Erythroblast (primary cell): Measurements from ENCODE around the gene GPR153.

Experiments used
- DNase-seq, 2 experiments: peaks; one replicate each; lab custom pipeline; 2025; lab: John Stamatoyannopoulos, UW
- GATA1 ChIP-seq: IDR thresholded peaks from 2 replicates; pipeline ENCODE4 v1.6.1; 2011; ENCODE audit warnings: low read depth, mild to moderate bottlenecking, control low read depth, low read length, moderate library complexity
- POLR2A ChIP-seq: IDR thresholded peaks from 2 replicates; pipeline ENCODE4 v1.6.1; 2011; ENCODE audit warnings: mild to moderate bottlenecking, low read length

The GPR153 gene

GRCh38 chr1:6244401-6245049, 16.4 kb downstream of the GPR153 start:
- DNase-seq = no peak
- TF ChIP-seq GATA1 = no peak
- no peak for TF ChIP-seq POLR2A

GRCh38 chr1:6243993-6244392, 16.9 kb downstream of the GPR153 start, which contains the start of gene HES3:
HES3 (plus strand) TSS chr1:6244179; CDS start chr1:6244366, 187 bp downstream.
- no peak for DNase-seq
- no peak for TF ChIP-seq GATA1
- TF ChIP-seq POLR2A = no peak

GRCh38 chr1:6243053-6243834, 17.7 kb downstream of the GPR153 start:
- DNase-seq = no peak
- no peak for TF ChIP-seq POLR2A
- no peak for TF ChIP-seq GATA1

DNA sequence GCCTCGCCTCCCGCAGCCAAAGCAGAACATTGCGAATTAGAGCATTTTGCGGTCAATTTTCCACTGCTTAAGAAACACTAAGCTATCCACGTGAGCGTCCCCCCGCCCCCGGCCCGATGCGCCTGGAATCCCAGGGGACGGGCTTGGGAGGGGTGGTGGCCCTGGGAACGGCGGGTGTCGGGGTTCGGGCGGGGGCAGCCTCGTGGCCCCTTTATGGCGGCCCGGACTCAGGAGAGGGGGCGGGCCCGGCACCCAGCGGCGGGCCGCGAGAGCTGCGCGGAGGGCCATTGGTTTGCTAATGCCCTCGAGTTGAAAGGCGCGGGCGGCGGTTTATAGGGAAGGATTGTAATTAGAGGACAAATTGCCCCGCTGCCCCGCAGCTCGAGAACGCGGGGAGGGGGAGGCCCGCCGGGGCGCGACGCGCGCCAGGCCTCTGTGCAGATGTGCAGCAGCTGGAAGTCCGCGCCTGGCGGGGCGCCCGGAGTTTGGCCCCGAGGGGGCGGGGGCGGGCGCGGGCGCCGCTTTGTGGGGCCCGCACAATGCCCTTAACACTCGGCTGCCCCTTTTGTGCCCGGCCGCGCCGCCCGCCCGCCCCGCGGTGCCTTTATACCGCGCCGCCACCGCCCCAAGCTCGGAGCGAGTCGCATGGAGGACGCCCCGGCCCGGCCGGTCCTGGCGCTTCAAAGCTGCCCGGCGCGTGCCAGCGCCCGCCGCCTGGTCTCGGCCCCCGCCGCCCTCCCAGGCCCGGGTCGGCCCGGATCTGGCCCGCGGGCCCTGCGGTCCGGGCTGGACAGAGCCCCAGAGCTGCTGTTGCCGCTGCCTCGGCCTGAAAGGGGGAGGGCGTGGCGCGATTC, 18.8 kb downstream of the GPR153 start:
- DNase-seq = no peak
- TF ChIP-seq GATA1 (no peak), POLR2A (no peak)

DNA sequence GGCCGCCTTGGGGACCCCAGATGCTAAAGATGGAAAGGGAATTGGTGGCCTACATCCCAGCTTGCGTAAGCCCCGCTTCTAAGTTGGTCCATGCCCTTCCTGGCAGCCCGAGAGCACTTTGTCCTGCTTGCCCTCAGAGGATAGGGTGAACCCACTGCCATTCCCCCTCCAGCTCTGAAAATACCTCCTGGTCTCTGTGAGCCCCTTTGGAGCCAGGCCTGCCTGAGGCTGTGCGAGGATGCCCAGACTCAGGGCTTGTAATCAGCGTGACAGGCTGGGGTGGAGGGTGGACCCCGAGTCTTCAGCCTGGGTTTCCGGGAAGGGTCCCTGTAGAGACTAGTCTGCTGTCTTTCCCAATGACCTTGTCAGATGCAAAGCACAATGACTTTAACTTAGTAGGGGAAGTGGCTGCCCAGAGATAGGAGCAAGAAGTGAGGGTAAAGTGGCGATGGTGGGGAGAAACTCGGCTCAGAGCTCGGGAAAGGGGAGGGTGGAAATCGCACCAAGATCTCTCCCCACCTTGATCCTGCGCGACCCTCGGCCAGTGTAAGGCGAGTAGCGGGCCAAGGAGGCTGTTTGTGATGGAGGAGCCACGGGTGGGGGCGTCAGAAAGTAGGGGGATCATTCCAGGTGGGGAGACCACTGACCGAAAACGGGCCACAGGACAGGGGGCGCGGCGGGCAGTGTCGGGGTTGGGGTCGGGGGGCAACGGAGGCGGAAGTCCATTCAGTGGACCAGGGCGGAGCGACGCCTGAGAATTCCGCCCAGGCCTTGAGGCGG, 19.6 kb downstream of the GPR153 start:
- TF ChIP-seq GATA1 = no peak
- no peak for TF ChIP-seq POLR2A
- no peak for DNase-seq

DNA sequence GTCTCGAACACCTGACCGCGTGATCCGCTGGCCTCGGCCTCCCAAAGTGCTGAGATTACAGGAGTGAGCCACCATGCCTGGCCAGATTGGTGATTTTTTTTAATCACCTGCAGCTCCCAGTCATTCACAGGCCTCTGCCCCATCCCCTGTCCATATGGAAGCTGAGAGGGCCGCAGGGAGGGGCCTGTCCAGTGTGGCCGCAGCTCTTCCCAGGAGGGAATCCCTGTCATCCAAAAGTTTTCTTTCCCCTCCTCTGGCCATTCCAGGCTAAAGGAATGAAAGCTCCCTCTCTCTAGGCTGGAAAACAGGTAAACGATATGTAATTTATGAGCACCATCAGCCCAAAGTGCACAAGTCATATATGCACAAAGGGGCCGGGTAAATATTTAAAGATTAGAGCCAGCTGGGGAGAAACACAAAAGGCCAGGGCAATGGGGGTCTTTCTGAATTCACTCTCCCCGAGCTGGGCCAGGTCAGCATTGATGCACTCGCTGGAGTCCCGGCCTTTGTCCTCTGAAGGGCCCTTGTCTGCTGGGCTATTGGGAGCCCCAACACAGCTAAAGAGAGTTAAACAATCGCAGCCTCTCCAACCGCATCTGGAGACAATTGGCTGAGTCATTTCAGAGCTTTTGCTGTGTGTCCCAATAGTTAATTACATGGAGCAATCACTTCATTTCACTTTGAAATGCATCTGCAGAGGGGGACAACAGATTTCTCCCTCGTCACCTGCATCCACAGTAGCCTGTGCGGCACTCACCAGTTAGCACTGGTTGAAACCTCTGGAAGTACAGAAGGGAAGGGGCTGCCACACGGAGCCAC, 20.7 kb downstream of the GPR153 start:
- DNase-seq = no peak
- TF ChIP-seq GATA1 = no peak
- no peak for TF ChIP-seq POLR2A

- no peak for DNase-seq
- TF ChIP-seq POLR2A = no peak
- TF ChIP-seq GATA1 = no peak
These were observed 21.6 kb downstream of the GPR153 start for GRCh38 chr1:6239213-6239752.

DNA sequence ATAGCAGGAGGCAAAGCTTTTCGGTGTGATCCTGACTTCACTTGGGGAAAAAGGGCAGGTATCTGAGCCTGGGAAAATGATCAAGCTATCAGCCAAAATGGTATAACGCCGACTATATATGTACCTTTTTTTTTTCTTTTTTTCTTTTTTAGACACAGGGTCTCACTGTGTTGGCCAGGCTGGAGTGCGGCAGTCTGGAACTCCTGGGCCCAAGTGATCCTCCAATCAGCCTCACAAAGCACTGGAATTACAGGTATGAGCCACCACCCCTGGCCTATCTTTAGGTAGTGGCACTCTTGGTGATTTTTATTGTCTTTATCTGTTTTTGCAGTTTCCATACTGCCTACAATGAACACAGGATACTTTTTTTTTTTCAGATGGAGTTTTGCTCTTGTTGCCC, 23.8 kb downstream of the GPR153 start:
- no peak for TF ChIP-seq GATA1
- TF ChIP-seq POLR2A = no peak
- DNase-seq = no peak

DNA sequence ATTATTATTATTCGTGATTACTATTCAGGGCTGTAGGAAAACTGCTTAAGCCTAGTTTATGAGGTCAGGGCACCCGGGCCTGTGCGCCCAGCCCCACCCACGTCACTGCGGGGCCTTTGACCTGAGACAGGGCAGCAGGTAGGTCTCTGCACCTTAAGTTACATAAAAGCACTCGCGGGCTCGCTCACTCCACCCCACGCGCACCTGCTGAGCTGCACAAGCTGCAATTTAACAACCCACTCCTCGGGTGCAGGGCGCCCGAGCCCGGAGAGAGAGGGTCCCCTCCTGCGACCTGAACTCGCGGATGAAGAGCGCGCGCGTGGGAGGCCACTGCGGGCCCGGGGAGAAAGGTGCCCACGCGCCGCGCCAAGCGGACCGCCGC, 25.6 kb downstream of the GPR153 start:
- TF ChIP-seq POLR2A = no peak
- no peak for TF ChIP-seq GATA1
- peak; percentile 57 to 66 for DNase-seq

DNA sequence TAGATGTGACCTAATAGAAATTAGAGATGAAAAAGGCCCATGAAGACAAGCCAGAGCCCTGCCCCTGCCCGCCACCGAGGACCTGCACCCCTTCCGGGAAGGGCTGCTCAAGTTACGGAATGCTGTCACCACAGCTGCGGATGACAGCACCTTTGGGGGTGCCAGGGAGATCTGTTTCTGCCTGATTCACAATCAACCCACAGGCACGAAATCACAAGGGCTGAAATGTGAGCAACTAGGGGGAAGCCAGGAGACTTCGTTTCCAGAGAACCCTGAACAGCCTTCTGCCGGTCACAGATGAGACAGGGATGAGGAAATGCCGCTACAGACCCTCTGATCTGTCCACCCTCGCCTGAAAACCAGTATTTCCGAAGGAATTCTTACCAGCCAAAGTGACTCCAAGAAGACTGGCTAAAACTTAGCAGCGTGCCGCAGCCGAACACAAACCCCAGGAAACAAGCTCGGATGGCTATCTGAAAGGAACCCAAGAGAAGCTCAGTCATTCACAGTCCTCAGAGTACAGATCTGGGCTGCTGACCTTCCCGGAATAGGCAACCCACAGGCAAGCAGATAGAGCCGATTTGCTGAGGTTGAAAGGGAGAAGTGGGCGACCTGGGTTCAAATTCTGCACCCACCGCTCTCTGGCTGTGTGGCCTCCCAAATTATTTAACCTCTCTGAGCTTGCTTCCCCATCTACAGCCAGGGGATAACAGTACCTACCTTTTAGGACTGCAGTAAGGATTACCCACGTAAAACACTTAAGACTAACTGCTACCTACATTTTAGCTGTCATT, 26.2 kb downstream of the GPR153 start:
- TF ChIP-seq POLR2A = no peak
- peak; percentile 44 to 48 for DNase-seq

DNA sequence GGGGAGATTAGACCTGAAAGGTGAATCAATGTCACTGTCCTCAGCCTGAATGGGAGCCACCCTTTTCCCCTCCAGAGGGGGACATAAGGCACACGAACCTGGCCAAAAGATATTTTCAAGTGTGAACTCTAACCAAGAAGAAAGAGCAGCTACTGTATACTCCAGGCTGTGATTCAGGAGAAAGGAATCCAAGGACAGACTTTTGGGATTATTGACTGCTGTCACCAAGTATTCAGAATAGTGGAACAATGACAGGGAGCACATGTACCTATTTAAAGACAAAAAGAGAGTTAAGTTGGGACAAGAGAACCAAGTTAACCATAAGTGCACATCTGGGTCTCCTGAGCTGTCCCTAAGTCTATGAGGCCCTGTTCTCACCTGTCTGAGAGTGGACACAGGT, 27.5 kb downstream of the GPR153 start:
- no peak for TF ChIP-seq POLR2A
- no peak for TF ChIP-seq GATA1
- DNase-seq = no peak
